ENCODE results near the gene NMT1. TPM values are rescaled to one million over a fixed set of nuclear protein-coding genes. Genes with fewer than 3 reads are reported as not detected.

The NMT1 gene
- total and polyA plus RNA-seq, 2 of the 13 experiments (the other 11 are each of a cell fraction or from before 2014, with no cell fraction given): 75.7 to 142 TPM

- no peak for TF ChIP-seq ZNF484 (CRISPR knock-in tag; IDR thresholded peaks at IDR 0.05; ENCODE audit: borderline replicate concordance, low read depth)
- TF ChIP-seq AFF4 (CRISPR knock-in tag; IDR thresholded peaks at IDR 0.05): no peak
- TF ChIP-seq RAD51 (IDR thresholded peaks at IDR 0.05; ENCODE audit: borderline replicate concordance): no peak
- peak; percentile 29; the same call in 1 of the 2 replicates for TF ChIP-seq TBX3 (IDR thresholded peaks at IDR 0.05; ENCODE audit: borderline replicate concordance)
- TF ChIP-seq KLF11 (CRISPR knock-in tag; IDR thresholded peaks at IDR 0.05): no peak; the same call in 1 of the 2 replicates
- no peak for TF ChIP-seq PBX3 (CRISPR knock-in tag; IDR thresholded peaks at IDR 0.05; ENCODE audit: borderline replicate concordance)
- no peak for TF ChIP-seq ZNF343 (CRISPR knock-in tag; IDR thresholded peaks at IDR 0.05)
- no peak for TF ChIP-seq FOXM1 (CRISPR knock-in tag; IDR thresholded peaks at IDR 0.05)
- TF ChIP-seq KDM6A (CRISPR knock-in tag; IDR thresholded peaks at IDR 0.05; ENCODE audit: low read depth): peak; percentile 48; the same call in 1 of the 2 replicates
- no peak for TF ChIP-seq ZNF30 (CRISPR knock-in tag; IDR thresholded peaks at IDR 0.05)
- TF ChIP-seq JUN (CRISPR knock-in tag; IDR thresholded peaks at IDR 0.05): peak; percentile 91
- peak; percentile 98 for TF ChIP-seq JUND (CRISPR knock-in tag; IDR thresholded peaks at IDR 0.05)
- no peak for TF ChIP-seq CCDC6 (CRISPR knock-in tag; IDR thresholded peaks at IDR 0.05)
- TF ChIP-seq SAFB2 (CRISPR knock-in tag; IDR thresholded peaks at IDR 0.05; ENCODE audit: borderline replicate concordance, low read depth): no peak; the same call in 1 of the 2 replicates
- TF ChIP-seq E2F1 (CRISPR knock-in tag; IDR thresholded peaks at IDR 0.05): no peak
- TF ChIP-seq ZNF260 (CRISPR knock-in tag; IDR thresholded peaks at IDR 0.05; ENCODE audit: borderline replicate concordance, low read depth): no peak
- TF ChIP-seq ARID3A (IDR thresholded peaks at IDR 0.05; ENCODE audit: low read depth, low read length): no peak
- TF ChIP-seq MXD3 (CRISPR knock-in tag; IDR thresholded peaks at IDR 0.05): no peak; the same call in 1 of the 2 replicates
- TF ChIP-seq MED1 (CRISPR knock-in tag; IDR thresholded peaks at IDR 0.05): peak; percentile 65; the same call in 1 of the 2 replicates
- TF ChIP-seq ZNF816 (CRISPR knock-in tag; IDR thresholded peaks at IDR 0.05; ENCODE audit: borderline replicate concordance): 0 out of 2 replicates have a peak, but pooled peaks have one; percentile 49
- TF ChIP-seq ZNF510 (CRISPR knock-in tag; IDR thresholded peaks at IDR 0.05; ENCODE audit: low read depth): no peak
Measured at GRCh38 chr17:45123930-45124796, 63.0 kb downstream of the NMT1 start (continued).

All from HepG2 (cell line).